ENCODE measurements around the gene WSB1.

DNA sequence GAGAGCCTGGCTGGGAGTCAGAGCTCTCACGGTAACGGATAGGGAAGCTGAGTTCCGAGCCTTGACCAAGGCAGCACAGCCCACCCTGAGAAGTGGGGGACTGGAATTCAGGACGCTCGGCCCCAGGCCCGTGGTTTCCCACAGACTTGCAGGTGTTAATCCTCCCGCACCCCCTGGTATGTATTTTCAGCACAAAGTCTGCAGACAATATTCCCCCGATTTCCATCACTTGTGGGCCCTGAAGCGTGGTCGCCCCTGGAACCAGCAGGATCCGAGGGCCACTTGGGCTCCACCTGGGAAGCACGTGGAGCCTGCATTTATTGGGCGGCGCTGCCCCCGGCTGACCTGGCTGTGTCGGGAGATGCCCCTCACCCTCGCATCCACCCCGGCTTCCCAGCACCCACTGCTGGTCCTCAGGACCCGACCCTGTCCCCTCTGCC, 60.2 kb downstream of the WSB1 start:
- TF ChIP-seq, protein P1, sequence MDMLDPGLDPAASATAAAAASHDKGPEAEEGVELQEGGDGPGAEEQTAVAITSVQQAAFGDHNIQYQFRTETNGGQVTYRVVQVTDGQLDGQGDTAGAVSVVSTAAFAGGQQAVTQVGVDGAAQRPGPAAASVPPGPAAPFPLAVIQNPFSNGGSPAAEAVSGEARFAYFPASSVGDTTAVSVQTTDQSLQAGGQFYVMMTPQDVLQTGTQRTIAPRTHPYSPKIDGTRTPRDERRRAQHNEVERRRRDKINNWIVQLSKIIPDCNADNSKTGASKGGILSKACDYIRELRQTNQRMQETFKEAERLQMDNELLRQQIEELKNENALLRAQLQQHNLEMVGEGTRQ (IDR thresholded peaks at IDR 0.05), result no peak
- TF ChIP-seq TP53 (CRISPR knock-in tag; IDR thresholded peaks at IDR 0.05) (no peak), ZC3H11A (IDR thresholded peaks at IDR 0.05) (no peak), SREBF2 (IDR thresholded peaks at IDR 0.05) (no peak), KDM5A (IDR thresholded peaks at IDR 0.05) (no peak)
- TF ChIP-seq, protein P2, sequence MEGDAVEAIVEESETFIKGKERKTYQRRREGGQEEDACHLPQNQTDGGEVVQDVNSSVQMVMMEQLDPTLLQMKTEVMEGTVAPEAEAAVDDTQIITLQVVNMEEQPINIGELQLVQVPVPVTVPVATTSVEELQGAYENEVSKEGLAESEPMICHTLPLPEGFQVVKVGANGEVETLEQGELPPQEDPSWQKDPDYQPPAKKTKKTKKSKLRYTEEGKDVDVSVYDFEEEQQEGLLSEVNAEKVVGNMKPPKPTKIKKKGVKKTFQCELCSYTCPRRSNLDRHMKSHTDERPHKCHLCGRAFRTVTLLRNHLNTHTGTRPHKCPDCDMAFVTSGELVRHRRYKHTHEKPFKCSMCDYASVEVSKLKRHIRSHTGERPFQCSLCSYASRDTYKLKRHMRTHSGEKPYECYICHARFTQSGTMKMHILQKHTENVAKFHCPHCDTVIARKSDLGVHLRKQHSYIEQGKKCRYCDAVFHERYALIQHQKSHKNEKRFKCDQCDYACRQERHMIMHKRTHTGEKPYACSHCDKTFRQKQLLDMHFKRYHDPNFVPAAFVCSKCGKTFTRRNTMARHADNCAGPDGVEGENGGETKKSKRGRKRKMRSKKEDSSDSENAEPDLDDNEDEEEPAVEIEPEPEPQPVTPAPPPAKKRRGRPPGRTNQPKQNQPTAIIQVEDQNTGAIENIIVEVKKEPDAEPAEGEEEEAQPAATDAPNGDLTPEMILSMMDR (IDR thresholded peaks at IDR 0.05), result no peak
- TF ChIP-seq, protein P3, sequence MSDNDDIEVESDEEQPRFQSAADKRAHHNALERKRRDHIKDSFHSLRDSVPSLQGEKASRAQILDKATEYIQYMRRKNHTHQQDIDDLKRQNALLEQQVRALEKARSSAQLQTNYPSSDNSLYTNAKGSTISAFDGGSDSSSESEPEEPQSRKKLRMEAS (IDR thresholded peaks at IDR 0.05), result peak; percentile 79
